WTC11 (cell line): ENCODE results near the gene RSAD1. TPM values are rescaled to one million over a fixed set of nuclear protein-coding genes. Genes with fewer than 3 reads are reported as not detected.
A peak's percentile ranks its signal among the peaks of the same experiment; 100 is the strongest.

ENCODE experiments used
- AFF4 ChIP-seq: sonication (generic); formaldehyde crosslinking; IDR thresholded peaks from 2 replicates; pipeline ENCODE4 v1.8.1; 2023; ENCODE audit warnings: mild to moderate bottlenecking, missing genetic modification reagents, borderline replicate concordance
- ARID4B ChIP-seq: sonication (generic); formaldehyde crosslinking; IDR thresholded peaks from 2 replicates; pipeline ENCODE4 v1.8.0; 2023; ENCODE audit warnings: missing genetic modification reagents, mild to moderate bottlenecking, borderline replicate concordance
- CREM ChIP-seq: sonication (generic); formaldehyde crosslinking; IDR thresholded peaks from 2 replicates; pipeline ENCODE4 v1.8.1; 2022; ENCODE audit warnings: mild to moderate bottlenecking, missing genetic modification reagents, moderate library complexity
- ELF4 ChIP-seq: sonication (generic); formaldehyde crosslinking; IDR thresholded peaks from 2 replicates; pipeline ENCODE4 v1.8.1; 2022; ENCODE audit warnings: low read depth, mild to moderate bottlenecking, moderate library complexity, missing genetic modification reagents
- EMX1 ChIP-seq: fragments of 250-450 bp; sonication (Bioruptor Pico); IDR thresholded peaks from 2 replicates; pipeline ENCODE4 v1.8.0; 2021; ENCODE audit warnings: mild to moderate bottlenecking
- ETV6 ChIP-seq: sonication (generic); formaldehyde crosslinking; IDR thresholded peaks from 2 replicates; pipeline ENCODE4 v1.8.1; 2022; ENCODE audit warnings: mild to moderate bottlenecking, missing genetic modification reagents
- FOXJ3 ChIP-seq: sonication (generic); formaldehyde crosslinking; IDR thresholded peaks from 2 replicates; pipeline ENCODE4 v1.9.0; 2021; ENCODE audit warnings: missing genetic modification reagents, mild to moderate bottlenecking, borderline replicate concordance
- FOXP1 ChIP-seq: sonication (generic); formaldehyde crosslinking; IDR thresholded peaks from 2 replicates; pipeline ENCODE4 v1.8.0; 2022; ENCODE audit warnings: missing genetic modification reagents, mild to moderate bottlenecking, moderate library complexity, borderline replicate concordance
- GRHL2 ChIP-seq: fragments of 250-450 bp; sonication (Bioruptor Pico); IDR thresholded peaks from 2 replicates; pipeline ENCODE4 v1.8.0; 2022; ENCODE audit warnings: mild to moderate bottlenecking, moderate library complexity; ENCODE audit not compliant: insufficient replicate concordance, severe bottlenecking
- HMGXB4 ChIP-seq: sonication (generic); formaldehyde crosslinking; IDR thresholded peaks from 2 replicates; pipeline ENCODE4 v1.8.1; 2023; ENCODE audit warnings: mild to moderate bottlenecking, moderate library complexity, missing genetic modification reagents
- KAT7 ChIP-seq: sonication (generic); formaldehyde crosslinking; IDR thresholded peaks from 2 replicates; pipeline ENCODE4 v1.8.1; 2023; ENCODE audit warnings: missing genetic modification reagents, mild to moderate bottlenecking, borderline replicate concordance
- MAX ChIP-seq: sonication (generic); formaldehyde crosslinking; IDR thresholded peaks from 2 replicates; pipeline ENCODE4 v1.8.0; 2022; ENCODE audit warnings: mild to moderate bottlenecking, missing genetic modification reagents
- MXD4 ChIP-seq: fragments of 250-450 bp; sonication (Bioruptor Pico); IDR thresholded peaks from 2 replicates; pipeline ENCODE4 v1.8.0; 2021; ENCODE audit warnings: mild to moderate bottlenecking, moderate library complexity, borderline replicate concordance
- NR3C1 ChIP-seq: sonication (generic); formaldehyde crosslinking; conservative IDR thresholded peaks from 2 replicates; pipeline ENCODE4 v1.8.1; 2023; ENCODE audit warnings: low read depth, mild to moderate bottlenecking, missing genetic modification reagents
- PRRX2 ChIP-seq: fragments of 250-450 bp; sonication (Bioruptor Pico); IDR thresholded peaks from 2 replicates; pipeline ENCODE4 v1.8.0; 2021; ENCODE audit warnings: mild to moderate bottlenecking
- SMAD3 ChIP-seq: sonication (generic); formaldehyde crosslinking; IDR thresholded peaks from 2 replicates; pipeline ENCODE4 v1.8.0; 2022; ENCODE audit warnings: missing genetic modification reagents, mild to moderate bottlenecking, borderline replicate concordance
- SOX15 ChIP-seq: fragments of 250-450 bp; sonication (Bioruptor Pico); IDR thresholded peaks from 2 replicates; pipeline ENCODE4 v1.9.0; 2021; ENCODE audit warnings: mild to moderate bottlenecking
- SP1 ChIP-seq: sonication (generic); formaldehyde crosslinking; conservative IDR thresholded peaks from 2 replicates; pipeline ENCODE4 v1.8.1; 2022; ENCODE audit warnings: missing genetic modification reagents
- USF2 ChIP-seq: sonication (generic); formaldehyde crosslinking; IDR thresholded peaks from 2 replicates; pipeline ENCODE4 v1.8.1; 2023; ENCODE audit warnings: mild to moderate bottlenecking, missing genetic modification reagents, moderate library complexity
- ZBTB21 ChIP-seq: sonication (generic); formaldehyde crosslinking; IDR thresholded peaks from 2 replicates; pipeline ENCODE4 v1.8.1; 2023; ENCODE audit warnings: mild to moderate bottlenecking, missing genetic modification reagents, borderline replicate concordance
- ZBTB43 ChIP-seq: sonication (generic); formaldehyde crosslinking; IDR thresholded peaks from 2 replicates; pipeline ENCODE4 v1.8.1; 2023; ENCODE audit warnings: mild to moderate bottlenecking, missing genetic modification reagents
- ZNF317 ChIP-seq: sonication (generic); formaldehyde crosslinking; IDR thresholded peaks from 2 replicates; pipeline ENCODE4 v1.8.1; 2023; ENCODE audit warnings: low read depth, mild to moderate bottlenecking, moderate library complexity, missing genetic modification reagents, borderline replicate concordance
- ZNF671 ChIP-seq: fragments of 250-450 bp; sonication (Bioruptor Pico); IDR thresholded peaks from 2 replicates; pipeline ENCODE4 v1.8.0; 2021; ENCODE audit warnings: mild to moderate bottlenecking
- total RNA-seq: library from RNA; stranded (reverse); gene quantifications from 3 replicates; pipeline ENCODE4 v1.2.3, GENCODE V29; 2021

The RSAD1 gene
- total RNA-seq, 1 experiment from 2014 or later = 35.1 TPM

- TF ChIP-seq ZBTB43 (no peak; the same call in 1 of the 2 replicates), NR3C1 (CRISPR knock-in tag) (0 out of 2 replicates have a peak, but pooled peaks have one; percentile 31), FOXJ3 (CRISPR knock-in tag) (no peak), AFF4 (CRISPR knock-in tag) (no peak), ZNF671 (CRISPR knock-in tag) (no peak), GRHL2 (CRISPR knock-in tag) (no peak), PRRX2 (no peak), ELF4 (CRISPR knock-in tag) (no peak), SMAD3 (CRISPR knock-in tag) (no peak), EMX1 (CRISPR knock-in tag) (no peak), CREM (peak; percentile 70), ETV6 (CRISPR knock-in tag) (peak; percentile 82), ZNF317 (CRISPR knock-in tag) (0 out of 2 replicates have a peak, but pooled peaks have one; percentile 41), MAX (CRISPR knock-in tag) (peak; percentile 85; the same call in 1 of the 2 replicates), FOXP1 (CRISPR knock-in tag) (peak; percentile 71; the same call in 1 of the 2 replicates), USF2 (CRISPR knock-in tag) (peak; percentile 59), SOX15 (CRISPR knock-in tag) (no peak), ZBTB21 (CRISPR knock-in tag) (0 out of 2 replicates have a peak, but pooled peaks have one; percentile 32), KAT7 (CRISPR knock-in tag) (0 out of 2 replicates have a peak, but pooled peaks have one; percentile 87), MXD4 (no peak), ARID4B (CRISPR knock-in tag) (no peak), HMGXB4 (CRISPR knock-in tag) (peak; percentile 98), SP1 (0 out of 2 replicates have a peak, but pooled peaks have one; percentile 54)
These were observed at the start of gene RSAD1 (continued) for GRCh38 chr17:50478391-50479381.
